GM18909 (cell line): ENCODE measurements around the gene AKR1C1.
"Not testable (repeated sequence)": the region's sequence is repeated elsewhere in the genome, so short reads cannot be mapped to it uniquely, and the experiment has no call there.

Source experiments
- ATAC-seq: cut with Tn5 transposase; IDR thresholded peaks from one replicate; pipeline ENCODE4 v1.9.1; 2021; ENCODE audit warnings: mild to moderate bottlenecking; ENCODE audit not compliant: unreplicated experiment, poor library complexity

AKR1C1 gene

GRCh38 chr10:4962876-4963814 lies at the start of gene AKR1C1:
Gene AKR1C1 (plus strand): TSS chr10:4963415. CDS start chr10:4963445, 30 bp downstream.
- ATAC-seq = not testable (repeated sequence)

GRCh38 chr10:4914213-4914850 lies 48.9 kb upstream of the AKR1C1 start:
- no peak for ATAC-seq

GRCh38 chr10:4916086-4916716 lies 47.0 kb upstream of the AKR1C1 start:
- no peak for ATAC-seq

- ATAC-seq = no peak
These were observed 45.0 kb upstream of the AKR1C1 start for GRCh38 chr10:4918236-4918635.

GRCh38 chr10:4924482-4924881 lies 38.7 kb upstream of the AKR1C1 start:
- ATAC-seq = not testable (repeated sequence)

- ATAC-seq = no peak
These were observed 36.8 kb upstream of the AKR1C1 start for GRCh38 chr10:4926400-4926799.

GRCh38 chr10:4931587-4931986 lies 31.6 kb upstream of the AKR1C1 start:
- ATAC-seq = no peak

- ATAC-seq = no peak
These were observed 28.7 kb upstream of the AKR1C1 start for GRCh38 chr10:4934391-4934987.

- ATAC-seq = no peak
These were observed 25.9 kb upstream of the AKR1C1 start for GRCh38 chr10:4937346-4937745.

- no peak for ATAC-seq
These were observed 23.8 kb upstream of the AKR1C1 start for GRCh38 chr10:4939224-4940072.

- ATAC-seq = not testable (repeated sequence)
These were observed 23.2 kb upstream of the AKR1C1 start for GRCh38 chr10:4940073-4940428.

- ATAC-seq = not testable (repeated sequence)
These were observed 22.3 kb upstream of the AKR1C1 start for GRCh38 chr10:4940909-4941308.

GRCh38 chr10:4941540-4942330 lies 21.5 kb upstream of the AKR1C1 start:
- ATAC-seq = no peak

- ATAC-seq = not testable (repeated sequence)
These were observed 20.3 kb upstream of the AKR1C1 start for GRCh38 chr10:4942931-4943330.

- not testable (repeated sequence) for ATAC-seq
These were observed 19.8 kb upstream of the AKR1C1 start for GRCh38 chr10:4943416-4943815.

GRCh38 chr10:4943821-4944220 lies 19.4 kb upstream of the AKR1C1 start:
- ATAC-seq = no peak

GRCh38 chr10:4944841-4945240 lies 18.4 kb upstream of the AKR1C1 start:
- ATAC-seq = no peak

- no peak for ATAC-seq
These were observed 17.2 kb upstream of the AKR1C1 start for GRCh38 chr10:4945766-4946717.
